Calu3 (cell line): ENCODE results near the gene MAPK8IP3. TPM values are rescaled to one million over a fixed set of nuclear protein-coding genes. Genes with fewer than 3 reads are reported as not detected.
A peak's percentile ranks its signal among the peaks of the same experiment; 100 is the strongest.

Experiments
- BruUV-seq: library from RNA; stranded (reverse); fragments of 400-500 nt; replicated peaks from 2 replicates; lab custom pipeline; 2021; lab: Mats Ljungman, UMichigan
- CTCF ChIA-PET: fragments of 300-600 bp; sonication (Branson Sonifier 250); formaldehyde crosslinking; loops from one replicate; lab custom pipeline; 2022; ENCODE audit warnings: antibody characterized with exemption; lab: Charles Lee
- DNase-seq: peaks from one replicate; pipeline ENCODE4 v3.0.0; 2022
- H3K27ac Mint-ChIP-seq: one replicate; pipeline ENCODE4 v1.8.0; 2022; ENCODE audit warnings: mixed read lengths; ENCODE audit not compliant: unreplicated experiment
- H3K27me3 Mint-ChIP-seq: one replicate; pipeline ENCODE4 v1.8.0; 2022; ENCODE audit warnings: mixed read lengths; ENCODE audit not compliant: unreplicated experiment
- H3K36me3 Mint-ChIP-seq: one replicate; pipeline ENCODE4 v1.8.0; 2022; ENCODE audit warnings: mild to moderate bottlenecking, moderate library complexity, mixed read lengths; ENCODE audit not compliant: insufficient read depth, unreplicated experiment
- H3K4me1 Mint-ChIP-seq: one replicate; pipeline ENCODE4 v1.8.0; 2022; ENCODE audit warnings: mild to moderate bottlenecking, low read depth, mixed read lengths; ENCODE audit not compliant: unreplicated experiment
- H3K4me3 Mint-ChIP-seq: one replicate; pipeline ENCODE4 v1.8.0; 2022; ENCODE audit warnings: mild to moderate bottlenecking, low read depth, moderate library complexity, mixed read lengths; ENCODE audit not compliant: unreplicated experiment
- H3K9me3 Mint-ChIP-seq: one replicate; pipeline ENCODE4 v1.8.0; 2022; ENCODE audit warnings: low read depth, mixed read lengths; ENCODE audit not compliant: unreplicated experiment
- CTCF ChIP-seq: fragments of 200-600 bp; IDR thresholded peaks from one replicate; pipeline ENCODE4 v1.8.0; 2022; ENCODE audit warnings: antibody characterized with exemption; ENCODE audit not compliant: unreplicated experiment
- intact Hi-C: fragments of 100-400 bp; cut with micrococcal nuclease; formaldehyde crosslinking; loops from one replicate; pipeline ENCODE4 v1.10.0; 2022; ENCODE audit not compliant: unreplicated experiment
- total RNA-seq: library from RNA; stranded (reverse); gene quantifications from 2 replicates; pipeline ENCODE4 v1.2.3, GENCODE V29; 2022

MAPK8IP3 gene
- total RNA-seq, 1 experiment from 2014 or later = 110 TPM

- BruUV-seq = no TSS peak
- peaks cover 10% of the 10 kb centered on the region for H3K4me1 Mint-ChIP-seq
- no peaks in the 10 kb centered on the region for H3K9me3 Mint-ChIP-seq
Measured at GRCh38 chr16:1707193-1707790, 1.3 kb downstream of the MAPK8IP3 start.

GRCh38 chr16:1708083-1708767, 2.2 kb downstream of the MAPK8IP3 start:
- CTCF ChIA-PET = no interaction called here
- TF ChIP-seq CTCF = no peak
- no peak overlapping the region for H3K4me3 Mint-ChIP-seq
- TSS peak; percentile 27 for BruUV-seq
- no peak for DNase-seq
- H3K27ac Mint-ChIP-seq = no peak overlapping the region
- no peaks in the 10 kb centered on the region for H3K9me3 Mint-ChIP-seq
- H3K4me1 Mint-ChIP-seq = peaks cover 10% of the 10 kb centered on the region
- peaks cover 61% of the 10 kb centered on the region for H3K36me3 Mint-ChIP-seq
- intact Hi-C loops = no loop called here
- no peaks in the 10 kb centered on the region for H3K27me3 Mint-ChIP-seq

More at GRCh38 chr16:1707193-1707790, 1.3 kb downstream of the MAPK8IP3 start:
- no peaks in the 10 kb centered on the region for H3K27me3 Mint-ChIP-seq
- peak overlapping the region; percentile 90 for H3K4me3 Mint-ChIP-seq
- intact Hi-C loops = no loop called here
- no peak for TF ChIP-seq CTCF
- no peak for DNase-seq
- peaks cover 67% of the 10 kb centered on the region for H3K36me3 Mint-ChIP-seq
- H3K27ac Mint-ChIP-seq = peak overlapping the region; percentile 56
- CTCF ChIA-PET = interaction anchor here (0.6 to 1.7 kb wide), 4 partner anchors 8 to 493 kb away, joined by 3 to 15 read pairs (median 3); no protein-coding TSS in a partner anchor

GRCh38 chr16:1708768-1709180, 2.8 kb downstream of the MAPK8IP3 start:
- Mint-ChIP-seq H3K36me3 (peaks cover 56% of the 10 kb centered on the region), H3K9me3 (no peaks in the 10 kb centered on the region), H3K27ac (no peak overlapping the region), H3K27me3 (no peaks in the 10 kb centered on the region), H3K4me1 (peaks cover 6% of the 10 kb centered on the region), H3K4me3 (no peak overlapping the region)
- CTCF ChIA-PET = no interaction called here
- BruUV-seq = no TSS peak
- DNase-seq = no peak
- TF ChIP-seq CTCF = no peak
- intact Hi-C loops = no loop called here

DNA sequence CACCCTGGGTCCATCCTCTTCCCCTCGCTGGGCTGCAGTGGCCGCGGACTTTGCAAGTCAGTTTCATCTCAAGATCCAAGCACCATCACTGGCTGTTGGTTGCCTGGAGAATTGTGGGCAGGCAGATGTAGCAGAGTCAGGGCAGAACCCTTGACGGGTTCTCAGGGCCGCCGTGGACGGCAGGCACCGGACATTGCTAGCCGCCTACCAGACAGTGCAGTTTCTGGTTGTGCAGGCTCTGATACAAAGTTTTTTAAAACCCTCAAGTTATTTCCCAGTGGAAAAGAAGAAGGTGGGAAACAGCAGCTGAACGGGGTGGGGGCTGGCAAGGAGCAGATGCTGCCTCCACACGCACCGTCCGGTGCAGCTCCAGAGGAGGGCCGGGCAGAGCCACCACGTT, 3.4 kb downstream of the MAPK8IP3 start:
- Mint-ChIP-seq H3K4me1 (peaks cover under 1% of the 10 kb centered on the region), H3K27ac (no peak overlapping the region), H3K4me3 (no peak overlapping the region), H3K36me3 (peaks cover 50% of the 10 kb centered on the region), H3K27me3 (no peaks in the 10 kb centered on the region), H3K9me3 (no peaks in the 10 kb centered on the region)
- CTCF ChIA-PET = interaction anchor here (0.5 kb wide), 1 partner anchor 8 kb away, joined by 3 read pairs; no protein-coding TSS in a partner anchor
- DNase-seq = no peak
- intact Hi-C loops = no loop called here
- no TSS peak for BruUV-seq
- TF ChIP-seq CTCF = no peak
